Ammon's horn (tissue), 1 donor: ENCODE results near the gene PDZD2.
"Not testable (repeated sequence)": the region's sequence is repeated elsewhere in the genome, so short reads cannot be mapped to it uniquely, and the experiment has no call there.

Source experiments
- DNase-seq: peaks from one replicate; pipeline ENCODE4 v3.0.0-alpha.2; 2016; ENCODE audit warnings: low spot score

Gene PDZD2

GRCh38 chr5:32103521-32103920 is 464.6 kb downstream of the PDZD2 start:
- DNase-seq = no peak

DNA sequence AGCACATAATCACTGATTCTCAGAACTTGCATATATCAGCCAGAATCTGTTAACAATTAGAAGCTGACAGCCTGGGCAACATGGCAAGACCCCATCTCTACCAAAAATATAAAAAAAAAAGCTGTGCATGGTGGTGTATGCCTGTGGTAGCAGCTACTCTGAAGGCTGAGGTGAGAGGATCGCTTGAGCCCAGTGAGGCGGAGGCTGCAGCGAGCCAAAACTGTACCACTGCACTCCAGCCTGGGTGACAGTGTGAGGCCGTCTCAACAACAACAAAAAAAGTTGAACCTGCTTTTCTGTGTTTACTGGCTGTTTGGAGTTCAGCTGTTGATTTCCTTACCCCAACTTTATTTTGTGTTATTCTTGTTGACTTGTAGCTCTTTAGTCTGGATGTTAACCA is 468.4 kb downstream of the PDZD2 start:
- no peak for DNase-seq

- no peak for DNase-seq
Measured at GRCh38 chr5:32108167-32108566, 469.2 kb downstream of the PDZD2 start.

GRCh38 chr5:32109236-32109635 is 470.3 kb downstream of the PDZD2 start:
- DNase-seq = no peak

- no peak for DNase-seq
Measured at GRCh38 chr5:32110111-32110696, 471.3 kb downstream of the PDZD2 start.

DNA sequence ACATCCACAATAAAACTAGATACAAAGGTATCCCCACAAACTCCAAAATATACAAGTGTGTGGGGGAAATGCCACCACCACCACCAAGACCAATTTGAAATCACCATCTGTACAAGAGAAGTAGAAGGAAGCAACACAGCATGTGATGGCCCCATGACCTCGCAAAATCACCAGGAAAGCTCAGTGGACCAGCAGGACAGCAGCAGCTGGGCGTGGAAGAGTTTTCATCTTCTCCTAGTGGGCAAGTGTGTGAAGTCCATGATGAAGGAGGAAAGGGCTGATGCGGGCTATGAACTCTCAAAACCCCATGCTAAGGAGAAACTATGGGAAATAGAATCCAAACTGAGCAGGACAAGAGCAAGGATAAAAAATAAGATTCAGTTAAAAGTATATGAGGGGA is 477.1 kb downstream of the PDZD2 start:
- no peak for DNase-seq

DNA sequence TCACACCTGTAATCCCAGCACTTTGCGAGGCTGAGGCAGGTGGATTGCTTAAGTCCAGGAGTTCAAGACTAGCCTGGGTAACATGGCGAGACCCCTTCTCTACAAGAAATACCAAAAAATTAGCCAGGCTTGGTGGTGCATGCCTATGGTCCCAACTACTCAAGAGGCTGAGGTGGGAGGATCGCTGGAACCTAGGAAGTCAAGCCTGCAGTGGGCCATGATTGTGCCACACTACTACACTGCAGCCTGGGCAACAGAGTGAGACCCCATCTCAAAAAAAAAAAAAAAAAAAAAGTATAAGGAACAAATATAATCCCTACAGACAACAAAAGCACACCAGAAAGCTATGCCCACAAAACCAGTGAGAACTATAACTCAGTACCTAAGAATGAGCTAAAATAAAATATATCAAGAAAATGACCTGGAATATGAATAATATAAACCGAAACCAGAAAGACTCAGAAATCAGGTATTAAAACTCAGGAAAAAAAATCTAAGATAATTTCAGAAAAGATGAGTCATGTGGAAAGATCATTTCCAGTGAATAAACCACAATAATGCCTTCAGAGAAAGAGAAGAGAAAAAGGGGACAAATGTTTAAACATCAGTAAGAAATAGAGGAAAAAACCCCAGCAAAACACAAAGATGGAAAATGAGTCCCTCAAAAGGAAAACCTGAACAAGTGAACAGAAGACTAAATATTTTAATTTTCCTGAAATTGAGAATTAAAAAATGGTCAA is 477.8 kb downstream of the PDZD2 start:
- no peak for DNase-seq

DNA sequence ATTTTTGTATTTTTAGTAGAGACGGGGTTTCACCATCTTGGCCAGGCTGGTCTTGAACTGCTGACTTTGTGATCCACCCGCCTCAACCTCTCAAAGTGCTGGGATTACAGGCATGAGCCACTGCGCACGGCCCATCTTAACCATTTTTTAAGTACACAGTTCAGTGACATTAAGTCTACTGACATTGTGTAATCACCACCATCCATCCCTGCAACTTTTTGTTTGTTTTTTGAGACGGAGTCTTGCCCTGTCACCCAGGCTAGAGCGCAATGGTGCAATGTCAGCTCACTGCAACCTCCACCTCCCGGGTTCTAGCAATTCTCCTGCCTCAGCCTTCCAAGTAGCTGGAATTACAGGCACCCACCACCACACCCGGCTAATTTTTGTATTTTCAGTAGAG is 480.0 kb downstream of the PDZD2 start:
- not testable (repeated sequence) for DNase-seq

GRCh38 chr5:32123058-32123805 is 484.3 kb downstream of the PDZD2 start:
- DNase-seq = no peak

DNA sequence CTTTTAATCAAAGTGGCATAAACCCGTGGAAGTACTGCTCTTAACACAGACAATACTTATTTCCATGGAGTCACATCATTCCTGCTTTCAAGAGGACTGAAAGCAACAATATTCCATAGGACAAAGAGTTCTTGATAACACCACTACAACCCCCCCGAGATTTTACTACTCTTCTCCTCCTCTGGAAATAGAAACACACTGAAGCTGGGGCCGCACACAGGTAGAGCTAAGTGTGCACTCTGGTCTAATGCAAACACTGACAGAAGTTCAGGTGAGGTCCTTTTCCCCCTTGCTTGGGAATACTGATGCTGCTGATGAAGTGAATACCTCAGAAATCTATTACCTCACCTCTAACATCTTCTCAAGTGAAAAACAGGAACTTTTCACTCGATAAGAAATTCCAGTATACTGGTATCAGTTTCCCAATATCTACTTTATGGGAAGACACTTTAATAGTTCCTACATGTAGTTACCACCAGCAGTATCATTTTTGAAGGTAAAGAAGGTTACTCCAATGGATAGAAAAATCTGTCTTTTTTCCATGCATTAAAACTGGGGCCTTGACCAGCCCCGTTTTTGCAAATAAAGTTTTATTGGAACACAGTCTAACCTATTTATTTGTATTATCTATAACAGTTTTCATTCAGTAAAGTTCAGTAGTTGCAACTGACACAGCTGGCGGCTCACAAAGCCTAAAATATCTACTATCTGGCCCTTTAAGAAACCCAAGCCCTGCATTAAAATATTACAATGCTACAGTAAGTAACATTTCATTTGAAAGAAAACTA is 485.2 kb downstream of the PDZD2 start:
- DNase-seq = no peak

DNA sequence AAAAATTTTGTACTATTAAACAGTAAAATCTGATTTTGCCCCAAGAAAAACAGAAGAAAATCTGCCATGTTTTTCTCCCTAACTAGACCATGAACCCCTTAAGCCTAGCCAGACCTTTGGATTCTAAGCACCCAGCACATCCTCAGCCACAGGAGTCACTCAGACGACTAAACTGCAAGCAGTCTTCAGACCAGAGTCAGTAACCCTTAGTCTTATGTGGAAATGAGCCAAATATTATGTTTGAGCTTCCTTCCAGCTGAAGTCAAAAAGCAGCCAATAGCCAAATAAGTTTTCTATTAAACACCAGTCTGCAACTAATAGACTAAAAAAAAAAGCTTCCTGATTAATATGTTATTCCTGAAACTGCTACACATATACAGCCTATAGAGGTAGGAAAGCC is 487.8 kb downstream of the PDZD2 start:
- DNase-seq = no peak

GRCh38 chr5:32127711-32128110 is 488.8 kb downstream of the PDZD2 start:
- no peak for DNase-seq

GRCh38 chr5:32129074-32129598 is 490.2 kb downstream of the PDZD2 start:
- no peak for DNase-seq

DNA sequence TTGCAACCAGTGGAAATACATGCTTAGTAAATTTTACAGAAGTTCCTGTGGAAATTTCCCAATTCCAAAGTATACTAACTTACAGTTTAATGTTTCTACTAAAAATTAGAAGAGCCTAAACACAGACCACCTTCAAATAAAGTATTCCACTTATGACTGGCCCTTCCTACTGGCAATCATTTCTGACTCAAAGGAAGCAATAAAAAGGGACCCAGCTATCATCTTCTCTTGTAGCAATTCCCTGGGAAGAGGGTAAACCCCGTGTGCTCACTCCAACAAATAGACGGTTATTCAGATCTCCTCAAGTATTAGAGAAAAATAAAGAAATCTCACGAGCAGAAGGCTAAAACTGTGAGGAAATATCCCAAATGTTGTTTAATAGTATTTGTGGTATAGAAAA is 491.9 kb downstream of the PDZD2 start:
- DNase-seq = no peak

- DNase-seq = no peak
Measured at GRCh38 chr5:32131604-32132003, 492.7 kb downstream of the PDZD2 start.

GRCh38 chr5:32132757-32133156 is 493.8 kb downstream of the PDZD2 start:
- DNase-seq = no peak

GRCh38 chr5:32135086-32135485 is 496.2 kb downstream of the PDZD2 start:
- no peak for DNase-seq

GRCh38 chr5:32136342-32136741 is 497.4 kb downstream of the PDZD2 start:
- no peak for DNase-seq

DNA sequence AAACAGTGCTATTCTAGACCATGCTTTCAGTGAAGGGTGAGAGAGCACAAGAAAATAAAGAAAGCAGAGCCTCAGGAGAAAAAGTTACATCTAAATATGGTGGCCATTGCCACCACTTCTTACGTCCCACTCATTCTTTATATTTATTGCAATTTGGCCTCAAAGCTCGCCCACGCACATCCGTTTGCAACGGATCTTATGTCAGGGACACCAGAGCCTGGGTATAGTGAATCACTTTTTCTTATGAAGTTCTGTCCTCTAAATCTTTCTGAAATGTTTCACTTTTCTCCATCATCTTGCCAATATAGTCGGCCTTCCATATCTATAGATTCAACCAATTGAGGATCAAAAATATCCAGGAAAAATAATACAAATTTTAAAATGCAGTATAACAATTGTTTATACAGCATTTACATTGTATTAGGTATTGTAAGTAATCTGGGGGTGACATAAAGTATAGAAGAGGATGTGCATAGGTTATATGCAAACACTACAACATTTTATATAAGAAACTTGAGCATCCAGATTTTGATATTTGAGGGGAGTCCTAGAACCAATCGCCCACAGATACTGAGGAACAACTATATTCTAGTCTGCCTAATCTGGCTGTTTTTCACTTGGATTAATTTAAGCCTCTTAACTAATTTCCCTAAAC is 500.0 kb downstream of the PDZD2 start:
- DNase-seq = no peak

DNA sequence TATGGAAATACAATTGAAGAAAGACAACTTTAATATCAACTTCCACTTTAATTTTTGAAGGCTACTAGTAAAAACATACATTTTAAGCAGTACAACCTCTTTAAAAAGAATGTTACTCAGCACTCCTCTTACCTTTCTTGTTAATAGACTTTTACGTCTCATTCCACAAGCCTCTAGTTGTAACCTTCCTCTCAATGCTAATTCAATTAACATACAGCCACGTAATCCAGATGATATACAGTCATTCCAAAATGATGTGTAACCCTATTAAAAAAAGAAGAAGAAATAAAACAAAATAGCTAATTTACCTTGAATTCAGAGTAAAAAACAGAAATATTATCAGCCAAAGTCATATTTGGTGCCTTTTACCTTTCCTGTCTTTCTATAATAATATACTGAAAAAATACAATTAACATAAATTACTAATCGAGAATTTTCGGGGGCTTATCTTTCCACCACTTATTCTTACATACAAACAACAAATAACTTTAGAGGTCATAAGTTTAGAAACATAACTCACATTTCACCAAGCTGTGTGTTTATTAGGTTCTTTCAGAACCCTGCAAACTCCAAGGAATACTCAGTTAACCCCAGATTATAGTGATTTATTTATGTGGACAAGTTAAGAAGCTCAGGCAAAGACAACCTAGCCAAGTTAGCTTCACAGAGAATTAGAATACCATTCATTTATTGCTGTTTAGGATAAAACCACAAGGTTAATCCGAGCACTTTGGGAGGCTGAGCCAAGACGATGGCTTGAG is 504.9 kb downstream of the PDZD2 start:
- DNase-seq = no peak
